Measurements from ENCODE around the gene OR51M1. TPM values are rescaled to one million over a fixed set of nuclear protein-coding genes. Genes with fewer than 3 reads are reported as not detected.

The OR51M1 gene
- total RNA-seq, 1 experiment from 2014 or later = not detected

- intact Hi-C loops (cut with micrococcal nuclease; ENCODE audit: unreplicated experiment) (no loop called here), in situ Hi-C loops (cut with HindIII; ENCODE audit: low pct_unique_long_range_greater_than_20kb, low sequenced_read_pairs) (no loop called here)
- ATAC-seq (no peak), DNase-seq (ENCODE audit: low read depth, low spot score) (no peak)
- CTCF ChIA-PET = no interaction called here
- no peak overlapping the region for H3K27ac ChIP-seq (ENCODE audit: low read length)
- no peaks in the 10 kb centered on the region for H3K9me3 ChIP-seq (ENCODE audit: control insufficient read depth, insufficient read depth, low read depth, low read length)
- no peaks in the 10 kb centered on the region for H3K36me3 ChIP-seq (ENCODE audit: control insufficient read depth, insufficient read depth, low read length)
- TF ChIP-seq, protein P1, sequence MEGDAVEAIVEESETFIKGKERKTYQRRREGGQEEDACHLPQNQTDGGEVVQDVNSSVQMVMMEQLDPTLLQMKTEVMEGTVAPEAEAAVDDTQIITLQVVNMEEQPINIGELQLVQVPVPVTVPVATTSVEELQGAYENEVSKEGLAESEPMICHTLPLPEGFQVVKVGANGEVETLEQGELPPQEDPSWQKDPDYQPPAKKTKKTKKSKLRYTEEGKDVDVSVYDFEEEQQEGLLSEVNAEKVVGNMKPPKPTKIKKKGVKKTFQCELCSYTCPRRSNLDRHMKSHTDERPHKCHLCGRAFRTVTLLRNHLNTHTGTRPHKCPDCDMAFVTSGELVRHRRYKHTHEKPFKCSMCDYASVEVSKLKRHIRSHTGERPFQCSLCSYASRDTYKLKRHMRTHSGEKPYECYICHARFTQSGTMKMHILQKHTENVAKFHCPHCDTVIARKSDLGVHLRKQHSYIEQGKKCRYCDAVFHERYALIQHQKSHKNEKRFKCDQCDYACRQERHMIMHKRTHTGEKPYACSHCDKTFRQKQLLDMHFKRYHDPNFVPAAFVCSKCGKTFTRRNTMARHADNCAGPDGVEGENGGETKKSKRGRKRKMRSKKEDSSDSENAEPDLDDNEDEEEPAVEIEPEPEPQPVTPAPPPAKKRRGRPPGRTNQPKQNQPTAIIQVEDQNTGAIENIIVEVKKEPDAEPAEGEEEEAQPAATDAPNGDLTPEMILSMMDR (IDR thresholded peaks at IDR 0.05) = no peak
- TF ChIP-seq, protein P2, sequence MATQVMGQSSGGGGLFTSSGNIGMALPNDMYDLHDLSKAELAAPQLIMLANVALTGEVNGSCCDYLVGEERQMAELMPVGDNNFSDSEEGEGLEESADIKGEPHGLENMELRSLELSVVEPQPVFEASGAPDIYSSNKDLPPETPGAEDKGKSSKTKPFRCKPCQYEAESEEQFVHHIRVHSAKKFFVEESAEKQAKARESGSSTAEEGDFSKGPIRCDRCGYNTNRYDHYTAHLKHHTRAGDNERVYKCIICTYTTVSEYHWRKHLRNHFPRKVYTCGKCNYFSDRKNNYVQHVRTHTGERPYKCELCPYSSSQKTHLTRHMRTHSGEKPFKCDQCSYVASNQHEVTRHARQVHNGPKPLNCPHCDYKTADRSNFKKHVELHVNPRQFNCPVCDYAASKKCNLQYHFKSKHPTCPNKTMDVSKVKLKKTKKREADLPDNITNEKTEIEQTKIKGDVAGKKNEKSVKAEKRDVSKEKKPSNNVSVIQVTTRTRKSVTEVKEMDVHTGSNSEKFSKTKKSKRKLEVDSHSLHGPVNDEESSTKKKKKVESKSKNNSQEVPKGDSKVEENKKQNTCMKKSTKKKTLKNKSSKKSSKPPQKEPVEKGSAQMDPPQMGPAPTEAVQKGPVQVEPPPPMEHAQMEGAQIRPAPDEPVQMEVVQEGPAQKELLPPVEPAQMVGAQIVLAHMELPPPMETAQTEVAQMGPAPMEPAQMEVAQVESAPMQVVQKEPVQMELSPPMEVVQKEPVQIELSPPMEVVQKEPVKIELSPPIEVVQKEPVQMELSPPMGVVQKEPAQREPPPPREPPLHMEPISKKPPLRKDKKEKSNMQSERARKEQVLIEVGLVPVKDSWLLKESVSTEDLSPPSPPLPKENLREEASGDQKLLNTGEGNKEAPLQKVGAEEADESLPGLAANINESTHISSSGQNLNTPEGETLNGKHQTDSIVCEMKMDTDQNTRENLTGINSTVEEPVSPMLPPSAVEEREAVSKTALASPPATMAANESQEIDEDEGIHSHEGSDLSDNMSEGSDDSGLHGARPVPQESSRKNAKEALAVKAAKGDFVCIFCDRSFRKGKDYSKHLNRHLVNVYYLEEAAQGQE (IDR thresholded peaks at IDR 0.05; ENCODE audit: insufficient read depth in 1 of 2, low read depth in 2 of 2, low read length in 1 of 2) = no peak
- no peak for TF ChIP-seq POLR2AphosphoS5 (IDR thresholded peaks at IDR 0.05; ENCODE audit: low read depth, low read length)
- no peak for TF ChIP-seq SIN3A (IDR thresholded peaks at IDR 0.05; ENCODE audit: borderline replicate concordance, insufficient read depth, low read depth, low read length)
- no peak for TF ChIP-seq TCF7L2 (IDR thresholded peaks at IDR 0.05; ENCODE audit: low read depth, low read length)
- POLR2A ChIA-PET = no interaction called here
- no peak overlapping the region for H3K4me3 ChIP-seq (ENCODE audit: low read depth in 2 of 2, low read length in 2 of 2)
- no TSS peak for BruUV-seq (replicated peaks)
- no peaks in the 10 kb centered on the region for H3K4me1 ChIP-seq (ENCODE audit: control insufficient read depth, insufficient read depth, low read length)
- H3K27me3 ChIP-seq (ENCODE audit: control insufficient read depth, insufficient read depth, low read length) = peaks cover 6% of the 10 kb centered on the region; the same call in 1 of the 2 replicates
These were observed 39.5 kb downstream of the OR51M1 start for GRCh38 chr11:5423131-5423530.

GRCh38 chr11:5441414-5441813, 57.8 kb downstream of the OR51M1 start, which contains the start of gene OR51I1:
OR51I1 (minus strand) TSS chr11:5441514; CDS start chr11:5441514, 0 bp downstream.
- TF ChIP-seq, protein P1 (IDR thresholded peaks at IDR 0.05) = no peak
- TF ChIP-seq SIN3A (IDR thresholded peaks at IDR 0.05; ENCODE audit: borderline replicate concordance, insufficient read depth, low read depth, low read length) (no peak), TCF7L2 (IDR thresholded peaks at IDR 0.05; ENCODE audit: low read depth, low read length) (no peak), POLR2AphosphoS5 (IDR thresholded peaks at IDR 0.05; ENCODE audit: low read depth, low read length) (no peak)
- TF ChIP-seq, protein P2 (IDR thresholded peaks at IDR 0.05; ENCODE audit: insufficient read depth in 1 of 2, low read depth in 2 of 2, low read length in 1 of 2) = no peak
- Histone ChIP-seq H3K27me3 (ENCODE audit: control insufficient read depth, insufficient read depth, low read length) (peaks cover 7% of the 10 kb centered on the region; the same call in 1 of the 2 replicates), H3K4me3 (ENCODE audit: low read depth in 2 of 2, low read length in 2 of 2) (no peak within 1 kb of the TSS), H3K4me1 (ENCODE audit: control insufficient read depth, insufficient read depth, low read length) (no peaks in the 10 kb centered on the region), H3K36me3 (ENCODE audit: control insufficient read depth, insufficient read depth, low read length) (no peaks in the 10 kb centered on the region), H3K27ac (ENCODE audit: low read length) (no peak within 1 kb of the TSS), H3K9me3 (ENCODE audit: control insufficient read depth, insufficient read depth, low read depth, low read length) (no peaks in the 10 kb centered on the region)
- no TSS peak for BruUV-seq (replicated peaks)
- ATAC-seq = no peak
- intact Hi-C loops (cut with micrococcal nuclease; ENCODE audit: unreplicated experiment) (no loop called here), in situ Hi-C loops (cut with HindIII; ENCODE audit: low pct_unique_long_range_greater_than_20kb, low sequenced_read_pairs) (no loop called here)
- ChIA-PET CTCF (no interaction called here), POLR2A (no interaction called here)
- no peak for DNase-seq (ENCODE audit: low read depth, low spot score)

Measured in Panc1 (cell line).